ENCODE results near the gene FAM171A1.

GRCh38 chr10:15365692-15366091, 5.4 kb downstream of the FAM171A1 start:
- TF ChIP-seq EZH2 (IDR thresholded peaks at IDR 0.05; ENCODE audit: borderline replicate concordance, low read depth, low read length, severe bottlenecking) (no peak), FOS (IDR thresholded peaks at IDR 0.05; ENCODE audit: borderline replicate concordance, insufficient read depth, low read length) (no peak), MAX (IDR thresholded peaks at IDR 0.05; ENCODE audit: insufficient read depth, insufficient read length) (no peak), JUN (IDR thresholded peaks at IDR 0.05; ENCODE audit: borderline replicate concordance, insufficient read depth, insufficient read length, low read depth) (no peak), CTCF (IDR thresholded peaks at IDR 0.05; ENCODE audit: extremely low read depth in 1 of 2, insufficient read depth in 1 of 2, low read depth in 1 of 2, low read length in 2 of 2) (no peak), POLR2AphosphoS5 (IDR thresholded peaks at IDR 0.05; ENCODE audit: insufficient read depth, low read depth, low read length) (no peak), POLR2A (IDR thresholded peaks at IDR 0.05; ENCODE audit: low read depth, low read length) (no peak), MYC (IDR thresholded peaks at IDR 0.05; ENCODE audit: low read depth, low read length) (no peak)

Measured in endothelial cell of umbilical vein (primary cell).